Activated T-helper 2 cell treated with anti-CD3 and anti-CD28 coated beads, Interferon-gamma antibody, Interleukin-2, Interleukin-4, amounts not matched to agents 10 μg/mL and 5 μg/mL and 100 μg/mL, durations not matched to agents 14 hours and 24 hours and 36 hours (primary cell): Measurements from ENCODE around the gene MTHFS. TPM values are rescaled to one million over a fixed set of nuclear protein-coding genes. Genes with fewer than 3 reads are reported as not detected.
"Not testable (repeated sequence)": the region's sequence is repeated elsewhere in the genome, so short reads cannot be mapped to it uniquely, and the experiment has no call there.

Experiments
- DNase-seq: peaks from one replicate; pipeline ENCODE4 v3.0.0; 2021; ENCODE audit warnings: low spot score
- H3K27ac Mint-ChIP-seq: one replicate; pipeline ENCODE4 v1.8.0; 2021; ENCODE audit warnings: mixed read lengths
- H3K27me3 Mint-ChIP-seq: one replicate; pipeline ENCODE4 v1.8.0; 2021; ENCODE audit warnings: low read depth, mixed read lengths
- H3K36me3 Mint-ChIP-seq: one replicate; pipeline ENCODE4 v1.8.0; 2021; ENCODE audit warnings: low read depth, mixed read lengths
- H3K4me1 Mint-ChIP-seq: one replicate; pipeline ENCODE4 v1.8.0; 2021; ENCODE audit warnings: low read depth, mixed read lengths
- H3K4me3 Mint-ChIP-seq: one replicate; pipeline ENCODE4 v1.8.0; 2021; ENCODE audit warnings: low read depth, mild to moderate bottlenecking, moderate library complexity, mixed read lengths
- H3K9me3 Mint-ChIP-seq: one replicate; pipeline ENCODE4 v1.8.0; 2021; ENCODE audit warnings: mixed read lengths
- intact Hi-C: fragments of 100-400 bp; cut with micrococcal nuclease; formaldehyde crosslinking; loops from one replicate; pipeline ENCODE4 v1.15.1; 2023
- total RNA-seq: library from RNA; stranded (reverse); gene quantifications from 2 replicates; pipeline ENCODE4 v1.2.3, GENCODE V29; 2022

The MTHFS gene
- total RNA-seq, 1 donor from 2014 or later = 33.3 TPM

GRCh38 chr15:79903626-79904025, 6.8 kb upstream of the MTHFS start:
- H3K27me3 Mint-ChIP-seq = no peaks in the 10 kb centered on the region
- peaks cover 31% of the 10 kb centered on the region for H3K4me1 Mint-ChIP-seq
- H3K4me3 Mint-ChIP-seq = no peak overlapping the region
- H3K9me3 Mint-ChIP-seq = no peaks in the 10 kb centered on the region
- H3K27ac Mint-ChIP-seq = peak overlapping the region; percentile 13
- H3K36me3 Mint-ChIP-seq = peaks cover 44% of the 10 kb centered on the region
- DNase-seq = no peak
- intact Hi-C loops = no loop called here

GRCh38 chr15:79903144-79903543, 6.3 kb upstream of the MTHFS start:
- DNase-seq = no peak
- peaks cover 43% of the 10 kb centered on the region for H3K36me3 Mint-ChIP-seq
- H3K4me1 Mint-ChIP-seq = peaks cover 35% of the 10 kb centered on the region
- H3K4me3 Mint-ChIP-seq = no peak overlapping the region
- H3K9me3 Mint-ChIP-seq = no peaks in the 10 kb centered on the region
- intact Hi-C loops = no loop called here
- H3K27ac Mint-ChIP-seq = no peak overlapping the region
- H3K27me3 Mint-ChIP-seq = no peaks in the 10 kb centered on the region

- no peak overlapping the region for H3K4me3 Mint-ChIP-seq
- H3K27ac Mint-ChIP-seq = peak overlapping the region; percentile 34
- intact Hi-C loops = no loop called here
Observed at GRCh38 chr15:79901958-79902357, 5.1 kb upstream of the MTHFS start.

GRCh38 chr15:79900818-79901378, 4.1 kb upstream of the MTHFS start:
- H3K27ac Mint-ChIP-seq, intact Hi-C loops, H3K4me3 Mint-ChIP-seq, DNase-seq, H3K9me3 Mint-ChIP-seq, H3K27me3 Mint-ChIP-seq: not testable (repeated sequence)
- peaks cover 49% of the 10 kb centered on the region for H3K4me1 Mint-ChIP-seq
- H3K36me3 Mint-ChIP-seq = peaks cover 35% of the 10 kb centered on the region

More at GRCh38 chr15:79901958-79902357, 5.1 kb upstream of the MTHFS start:
- no peak for DNase-seq
- Mint-ChIP-seq H3K27me3 (no peaks in the 10 kb centered on the region), H3K9me3 (no peaks in the 10 kb centered on the region), H3K4me1 (peaks cover 43% of the 10 kb centered on the region), H3K36me3 (peaks cover 37% of the 10 kb centered on the region)

GRCh38 chr15:79900087-79900486, 3.3 kb upstream of the MTHFS start:
- intact Hi-C loops = no loop called here
- Mint-ChIP-seq H3K9me3 (no peaks in the 10 kb centered on the region), H3K4me3 (no peak overlapping the region), H3K27ac (no peak overlapping the region), H3K36me3 (peaks cover 34% of the 10 kb centered on the region), H3K27me3 (no peaks in the 10 kb centered on the region), H3K4me1 (peaks cover 51% of the 10 kb centered on the region)
- no peak for DNase-seq

- intact Hi-C loops = loop anchor here (10.0 kb wide), 1 partner anchor 256 kb away; the partner anchor contains the start of gene FAH
- not testable (repeated sequence) for H3K27me3 Mint-ChIP-seq, DNase-seq, H3K9me3 Mint-ChIP-seq, H3K27ac Mint-ChIP-seq, H3K4me3 Mint-ChIP-seq
- H3K4me1 Mint-ChIP-seq = peaks cover 56% of the 10 kb centered on the region
- H3K36me3 Mint-ChIP-seq = peaks cover 37% of the 10 kb centered on the region
Observed at GRCh38 chr15:79898786-79899185, 2.0 kb upstream of the MTHFS start.

GRCh38 chr15:79898369-79898768, 1.6 kb upstream of the MTHFS start:
- H3K4me3 Mint-ChIP-seq = peak overlapping the region; percentile 10
- DNase-seq = no peak
- H3K27ac Mint-ChIP-seq = peak overlapping the region; percentile 64
- H3K4me1 Mint-ChIP-seq = peaks cover 53% of the 10 kb centered on the region
- intact Hi-C loops = loop anchor here (10.0 kb wide), 1 partner anchor 256 kb away; the partner anchor contains the start of gene FAH
- peaks cover 34% of the 10 kb centered on the region for H3K36me3 Mint-ChIP-seq
- no peaks in the 10 kb centered on the region for H3K9me3 Mint-ChIP-seq
- H3K27me3 Mint-ChIP-seq = no peaks in the 10 kb centered on the region

GRCh38 chr15:79897701-79898113, 893 bp upstream of the MTHFS start:
- Mint-ChIP-seq H3K27me3 (no peaks in the 10 kb centered on the region), H3K36me3 (peaks cover 31% of the 10 kb centered on the region), H3K27ac (peak overlapping the region; percentile 91), H3K4me1 (peaks cover 51% of the 10 kb centered on the region), H3K9me3 (no peaks in the 10 kb centered on the region), H3K4me3 (peak overlapping the region; percentile 83)
- DNase-seq = no peak
- intact Hi-C loops = loop anchor here (1.0 to 10.0 kb wide), 5 partner anchors 70 to 257 kb away; partner anchors contain the start of genes BCL2A1, FAH and ZFAND6

- intact Hi-C loops = loop anchor here (1.0 to 10.0 kb wide), 5 partner anchors 70 to 257 kb away; partner anchors contain the start of genes BCL2A1, FAH and ZFAND6
- H3K4me3 Mint-ChIP-seq = peak overlapping the region; percentile 83
- H3K27ac Mint-ChIP-seq = peak overlapping the region; percentile 91
- peaks cover 47% of the 10 kb centered on the region for H3K4me1 Mint-ChIP-seq
- no peaks in the 10 kb centered on the region for H3K9me3 Mint-ChIP-seq
- no peak for DNase-seq
- H3K36me3 Mint-ChIP-seq = peaks cover 30% of the 10 kb centered on the region
- no peaks in the 10 kb centered on the region for H3K27me3 Mint-ChIP-seq
Observed at GRCh38 chr15:79897380-79897678, 515 bp upstream of the MTHFS start.

- H3K9me3 Mint-ChIP-seq = no peaks in the 10 kb centered on the region
- no peak for DNase-seq
- peak overlapping the region; percentile 99 for H3K27ac Mint-ChIP-seq
- peaks cover 49% of the 10 kb centered on the region for H3K4me1 Mint-ChIP-seq
- peaks cover 31% of the 10 kb centered on the region for H3K36me3 Mint-ChIP-seq
- intact Hi-C loops = loop anchor here (1.0 to 10.0 kb wide), 2 partner anchors 27 to 259 kb away; partner anchors contain the start of gene FAH
- H3K27me3 Mint-ChIP-seq = no peaks in the 10 kb centered on the region
- H3K4me3 Mint-ChIP-seq = peak overlapping the region; percentile 98
Observed at GRCh38 chr15:79896131-79896633, 632 bp downstream of the MTHFS start.

- intact Hi-C loops = no loop called here
- peaks cover 32% of the 10 kb centered on the region for H3K4me1 Mint-ChIP-seq
- no peak overlapping the region for H3K27ac Mint-ChIP-seq
- H3K27me3 Mint-ChIP-seq = no peaks in the 10 kb centered on the region
- peaks cover 75% of the 10 kb centered on the region for H3K36me3 Mint-ChIP-seq
- no peak for DNase-seq
- no peaks in the 10 kb centered on the region for H3K9me3 Mint-ChIP-seq
- no peak overlapping the region for H3K4me3 Mint-ChIP-seq
Observed at GRCh38 chr15:79887054-79887930, 9.5 kb downstream of the MTHFS start.

- peaks cover 78% of the 10 kb centered on the region for H3K36me3 Mint-ChIP-seq
- H3K4me1 Mint-ChIP-seq = peaks cover 27% of the 10 kb centered on the region
- intact Hi-C loops = no loop called here
- no peak overlapping the region for H3K27ac Mint-ChIP-seq
- no peaks in the 10 kb centered on the region for H3K9me3 Mint-ChIP-seq
- H3K27me3 Mint-ChIP-seq = no peaks in the 10 kb centered on the region
- no peak overlapping the region for H3K4me3 Mint-ChIP-seq
- DNase-seq = no peak
Observed at GRCh38 chr15:79886124-79886523, 10.7 kb downstream of the MTHFS start.

- no peak overlapping the region for H3K4me3 Mint-ChIP-seq
- peaks cover 11% of the 10 kb centered on the region for H3K9me3 Mint-ChIP-seq
- H3K27ac Mint-ChIP-seq = no peak overlapping the region
- intact Hi-C loops = no loop called here
- peaks cover 17% of the 10 kb centered on the region for H3K4me1 Mint-ChIP-seq
- no peaks in the 10 kb centered on the region for H3K27me3 Mint-ChIP-seq
- peaks cover 84% of the 10 kb centered on the region for H3K36me3 Mint-ChIP-seq
- DNase-seq = no peak
Observed at GRCh38 chr15:79884204-79884596, 12.6 kb downstream of the MTHFS start.
